NCI-H510A treated with DMSO at 0.1 percent for 48 hours (cell line): ENCODE data around the gene BRINP2.
"Not testable (repeated sequence)": the region's sequence is repeated elsewhere in the genome, so short reads cannot be mapped to it uniquely, and the experiment has no call there.

ENCODE experiments used
- DNase-seq: peaks from one replicate; lab custom pipeline; 2025; lab: John Stamatoyannopoulos, UW

BRINP2 gene

GRCh38 chr1:177315761-177316160, 145.0 kb downstream of the BRINP2 start:
- DNase-seq, result no peak

GRCh38 chr1:177321434-177321833, 150.7 kb downstream of the BRINP2 start:
- DNase-seq, result not testable (repeated sequence)

GRCh38 chr1:177328251-177328650, 157.5 kb downstream of the BRINP2 start:
- no peak for DNase-seq

- DNase-seq, result no peak
Observed at GRCh38 chr1:177329871-177330270, 159.1 kb downstream of the BRINP2 start.
